B cell (primary cell): ENCODE measurements around the gene DPYD. TPM values are rescaled to one million over a fixed set of nuclear protein-coding genes. Genes with fewer than 3 reads are reported as not detected.

Experiments
- ATAC-seq: fragments of 200-7000 bp; cut with Tn5 transposase; one replicate; pipeline ENCODE4 v1.10.0; 2021; ENCODE audit warnings: low read depth, mild to moderate bottlenecking, moderate number of reproducible peaks, moderate library complexity
- CTCF ChIA-PET: fragments of 350-600 bp; sonication (Branson Sonifier 250); formaldehyde crosslinking; loops from one replicate; lab custom pipeline; 2021; ENCODE audit warnings: antibody characterized with exemption, inconsistent platforms; lab: Charles Lee
- POLR2A ChIA-PET: fragments of 350-600 bp; sonication (Branson Sonifier 250); formaldehyde crosslinking; loops from one replicate; lab custom pipeline; 2021; ENCODE audit warnings: antibody characterized with exemption; lab: Charles Lee
- DNase-seq: peaks from one replicate; pipeline ENCODE4 v3.0.0; 2013
- H2AFZ ChIP-seq: 2 replicates; pipeline ENCODE4 v1.6.1; 2012; ENCODE audit warnings: mild to moderate bottlenecking, low read depth, low read length; ENCODE audit not compliant: insufficient read depth, poor library complexity, severe bottlenecking
- H3K27ac ChIP-seq, 2 donors: 1 replicate in 1 of 2; 2 replicates in 1 of 2; pipeline ENCODE4 v1.5.1; 2012 to 2013; ENCODE audit warnings: low read length in 2 of 2, mild to moderate bottlenecking in 2 of 2, moderate library complexity in 1 of 2
- H3K27me3 ChIP-seq, 4 experiments: fragments of 200-600 bp in 1 of 4; sonication (generic) in 1 of 4; replicated peaks in 1 of 4; 1 replicate in 2 of 4; 2 replicates in 2 of 4; pipeline versions ENCODE4 v1.6.1 to v1.7.0; 2013 to 2016; ENCODE audit warnings: low read length in 3 of 4, mild to moderate bottlenecking in 2 of 4, mixed read lengths in 1 of 4, moderate library complexity in 1 of 4; ENCODE audit not compliant: insufficient read depth in 4 of 4, control insufficient read depth in 3 of 4; ENCODE audit errors: control extremely low read depth in 1 of 4
- H3K36me3 ChIP-seq, 2 experiments: replicated peaks in 1 of 2; 1 replicate in 1 of 2; 2 replicates in 1 of 2; pipeline versions ENCODE4 v1.6.1 to v1.7.1; 2013; ENCODE audit warnings: low read length in 1 of 2; ENCODE audit not compliant: insufficient read depth in 2 of 2, control insufficient read depth in 1 of 2; ENCODE audit errors: control extremely low read depth in 1 of 2, extremely low read depth in 1 of 2
- H3K4me1 ChIP-seq, 2 donors: fragments of 200-600 bp in 1 of 2; sonication (generic) in 1 of 2; 1 replicate in 1 of 2; 2 replicates in 1 of 2; pipeline versions ENCODE4 v1.5.1 to v1.6.1; 2013 to 2017; ENCODE audit warnings: low read length in 2 of 2; ENCODE audit not compliant: control insufficient read depth in 2 of 2, insufficient read depth in 2 of 2
- H3K4me2 ChIP-seq: replicated peaks from 2 replicates; pipeline ENCODE3; 2012; ENCODE audit warnings: mild to moderate bottlenecking, low read depth, low read length; ENCODE audit not compliant: poor library complexity, severe bottlenecking
- H3K4me3 ChIP-seq, 5 experiments: fragments of 200-600 bp in 1 of 5; sonication (generic) in 1 of 5; 1 replicate in 3 of 5; 2 replicates in 2 of 5; pipeline versions ENCODE4 v1.5.1 to v1.7.0; 2011 to 2016; ENCODE audit warnings: low read length in 4 of 5, mild to moderate bottlenecking in 4 of 5, low read depth in 2 of 5, control low read depth in 1 of 5, moderate library complexity in 1 of 5; ENCODE audit not compliant: insufficient read depth in 1 of 5; ENCODE audit errors: control extremely low read depth in 1 of 5, extremely low read depth in 1 of 5
- H3K79me2 ChIP-seq: fragments of 200-600 bp; sonication (generic); one replicate; pipeline ENCODE4 v1.6.0; 2016; ENCODE audit warnings: low read length; ENCODE audit not compliant: control insufficient read depth, insufficient read depth
- H3K9ac ChIP-seq: fragments of 200-600 bp; sonication (generic); 2 replicates; pipeline ENCODE4 v1.6.1; 2017; ENCODE audit warnings: mild to moderate bottlenecking, low read length, moderate library complexity
- H3K9me3 ChIP-seq, 3 donors: one replicate each; pipeline versions ENCODE4 v1.6.1 to v1.7.1; 2013; ENCODE audit warnings: low read length in 2 of 3; ENCODE audit not compliant: control insufficient read depth in 2 of 3, insufficient read depth in 1 of 3; ENCODE audit errors: control extremely low read depth in 1 of 3
- H4K20me1 ChIP-seq: 2 replicates; pipeline ENCODE4 v1.6.0; 2012; ENCODE audit warnings: mild to moderate bottlenecking, low read length; ENCODE audit not compliant: insufficient read depth, control insufficient read depth, poor library complexity, severe bottlenecking
- H3K27ac Mint-ChIP-seq: one replicate; pipeline ENCODE4 v1.8.0; 2021; ENCODE audit warnings: mixed read lengths
- H3K27me3 Mint-ChIP-seq: one replicate; pipeline ENCODE4 v1.8.0; 2021; ENCODE audit warnings: mixed read lengths
- H3K4me1 Mint-ChIP-seq: one replicate; pipeline ENCODE4 v1.8.0; 2021; ENCODE audit warnings: mixed read lengths
- H3K4me3 Mint-ChIP-seq: one replicate; pipeline ENCODE4 v1.8.0; 2021; ENCODE audit warnings: mixed read lengths
- H3K9me3 Mint-ChIP-seq: one replicate; pipeline ENCODE4 v1.8.0; 2022; ENCODE audit warnings: mixed read lengths; ENCODE audit not compliant: insufficient read depth
- EZH2 ChIP-seq: IDR thresholded peaks from 2 replicates; pipeline ENCODE4 v1.6.1; 2012; ENCODE audit warnings: borderline replicate concordance, low read depth, mild to moderate bottlenecking, moderate library complexity, low read length; ENCODE audit not compliant: insufficient read depth, poor library complexity, severe bottlenecking
- WGBS: methylation state at CpG from one replicate; pipeline ENCODE4 v1.1.5; 2013; ENCODE audit warnings: missing lambda C conversion rate; ENCODE audit not compliant: insufficient coverage; 5-methylcytosine and 5-hydroxymethylcytosine counted together
- intact Hi-C: fragments of 100-400 bp; cut with micrococcal nuclease; formaldehyde crosslinking; loops from one replicate; pipeline ENCODE4 v1.10.0; 2022
- polyA plus RNA-seq: library from polyadenylated mRNA; depleted of rRNA; stranded (reverse); fragments of >200 nt; gene quantifications from 2 replicates; pipeline ENCODE4 v1.2.3, GENCODE V29; 2012
- total RNA-seq, 2 donors: library from RNA; stranded (reverse); fragments of 120-200 nt in 1 of 2; gene quantifications; 1 replicate in 1 of 2; 2 replicates in 1 of 2; pipeline versions ENCODE4 v1.2.3 to v1.2.4, GENCODE V29; 2013 to 2022
- TF ChIP-seq, protein P1 (sequence below): fragments of 200-600 bp; IDR thresholded peaks from one replicate; pipeline ENCODE4 v1.8.0; 2022; ENCODE audit warnings: antibody characterized with exemption, mild to moderate bottlenecking

The DPYD gene
- total and polyA plus RNA-seq, 2 donors (not counting 1 experiment from before 2014, with no cell fraction given): 4.2 to 19.0 TPM

DNA sequence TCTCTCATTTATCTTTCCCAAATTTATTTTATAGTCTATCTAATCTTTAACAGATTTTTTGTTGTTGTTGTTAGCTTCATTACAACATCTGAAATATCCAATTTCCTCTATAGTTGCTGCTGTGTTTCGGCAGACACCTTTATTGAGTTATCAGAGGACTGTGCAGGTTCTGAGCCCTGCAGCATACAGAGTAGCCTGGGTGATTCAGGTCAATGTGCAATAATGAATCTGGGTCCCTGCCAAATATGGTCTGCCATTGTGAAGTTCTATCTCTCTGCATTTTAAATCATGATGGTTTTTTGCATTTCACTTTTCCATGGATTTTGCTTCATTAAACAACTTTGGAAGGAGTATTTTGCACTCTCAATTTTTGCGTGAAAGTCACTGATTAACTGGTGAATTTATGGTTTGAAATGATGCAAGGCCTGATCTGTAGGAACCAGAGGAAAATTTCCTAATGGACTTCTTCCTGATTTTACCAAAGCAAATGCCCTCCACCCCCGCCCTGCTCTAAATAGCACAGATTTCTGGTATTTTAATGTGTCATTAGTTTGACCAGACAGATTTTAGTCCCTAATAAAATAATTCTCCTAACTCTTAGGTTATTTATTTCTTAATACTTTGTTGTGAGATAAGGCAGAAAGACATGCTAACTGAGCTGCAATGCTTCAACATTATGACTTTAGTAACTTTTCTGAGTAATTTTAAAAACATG is 797.0 kb downstream of the DPYD start:
- Mint-ChIP-seq H3K9me3 (no peaks in the 10 kb centered on the region), H3K4me3 (no peak overlapping the region), H3K27me3 (no peaks in the 10 kb centered on the region), H3K27ac (no peak overlapping the region), H3K4me1 (no peaks in the 10 kb centered on the region)
- intact Hi-C loops: no loop called here
- WGBS: no CpG with 5 or more reads among the region's 3 CpGs
- no peak overlapping the region for H3K4me3 ChIP-seq
- no peak for DNase-seq
- no peaks in the 10 kb centered on the region for H3K9me3 ChIP-seq
- H2AFZ ChIP-seq: no peak overlapping the region
- H3K4me1 ChIP-seq: no peaks in the 10 kb centered on the region
- CTCF ChIA-PET: no interaction called here
- H3K36me3 ChIP-seq: no peaks in the 10 kb centered on the region
- no peaks in the 10 kb centered on the region for H4K20me1 ChIP-seq
- POLR2A ChIA-PET: no interaction called here
- no peaks in the 10 kb centered on the region for H3K27me3 ChIP-seq
- no peaks in the 10 kb centered on the region for H3K79me2 ChIP-seq
- H3K27ac ChIP-seq: no peak overlapping the region
- no peak overlapping the region for H3K4me2 ChIP-seq
- TF ChIP-seq EZH2: no peak
- TF ChIP-seq, protein P1, sequence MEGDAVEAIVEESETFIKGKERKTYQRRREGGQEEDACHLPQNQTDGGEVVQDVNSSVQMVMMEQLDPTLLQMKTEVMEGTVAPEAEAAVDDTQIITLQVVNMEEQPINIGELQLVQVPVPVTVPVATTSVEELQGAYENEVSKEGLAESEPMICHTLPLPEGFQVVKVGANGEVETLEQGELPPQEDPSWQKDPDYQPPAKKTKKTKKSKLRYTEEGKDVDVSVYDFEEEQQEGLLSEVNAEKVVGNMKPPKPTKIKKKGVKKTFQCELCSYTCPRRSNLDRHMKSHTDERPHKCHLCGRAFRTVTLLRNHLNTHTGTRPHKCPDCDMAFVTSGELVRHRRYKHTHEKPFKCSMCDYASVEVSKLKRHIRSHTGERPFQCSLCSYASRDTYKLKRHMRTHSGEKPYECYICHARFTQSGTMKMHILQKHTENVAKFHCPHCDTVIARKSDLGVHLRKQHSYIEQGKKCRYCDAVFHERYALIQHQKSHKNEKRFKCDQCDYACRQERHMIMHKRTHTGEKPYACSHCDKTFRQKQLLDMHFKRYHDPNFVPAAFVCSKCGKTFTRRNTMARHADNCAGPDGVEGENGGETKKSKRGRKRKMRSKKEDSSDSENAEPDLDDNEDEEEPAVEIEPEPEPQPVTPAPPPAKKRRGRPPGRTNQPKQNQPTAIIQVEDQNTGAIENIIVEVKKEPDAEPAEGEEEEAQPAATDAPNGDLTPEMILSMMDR: no peak
- H3K9ac ChIP-seq: no peak overlapping the region
- ATAC-seq: no peak

DNA sequence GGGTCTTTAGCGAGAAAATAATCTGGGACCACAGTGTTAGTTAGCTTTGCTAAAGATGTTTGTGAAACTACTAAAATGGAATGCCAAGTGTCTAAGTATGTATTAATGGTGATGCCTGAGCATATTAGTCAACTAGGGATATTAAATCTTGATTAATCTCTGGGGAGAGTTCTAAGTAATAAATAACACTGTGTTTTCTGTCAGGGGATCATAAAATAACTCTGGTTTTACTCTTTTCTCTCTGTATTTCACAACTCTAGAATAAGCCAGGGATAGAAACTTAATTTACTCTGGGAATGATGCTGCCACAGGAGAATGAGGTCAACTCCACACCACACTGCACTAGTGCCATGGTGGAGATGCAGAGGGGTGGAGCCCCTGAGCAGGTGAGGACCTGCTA is 800.0 kb downstream of the DPYD start:
- no peaks in the 10 kb centered on the region for H3K9me3 ChIP-seq
- WGBS: 92% methylated on average over 1 of the region's 1 CpG
- H3K36me3 ChIP-seq: no peaks in the 10 kb centered on the region
- TF ChIP-seq, protein P1: no peak
- no peak for TF ChIP-seq EZH2
- H2AFZ ChIP-seq: no peak overlapping the region
- no peak overlapping the region for H3K4me3 ChIP-seq
- intact Hi-C loops: no loop called here
- H3K79me2 ChIP-seq: no peaks in the 10 kb centered on the region
- no peak overlapping the region for H3K27ac ChIP-seq
- ChIA-PET POLR2A (no interaction called here), CTCF (no interaction called here)
- Mint-ChIP-seq H3K4me3 (no peak overlapping the region), H3K27ac (no peak overlapping the region), H3K27me3 (no peaks in the 10 kb centered on the region), H3K4me1 (no peaks in the 10 kb centered on the region), H3K9me3 (no peaks in the 10 kb centered on the region)
- no peaks in the 10 kb centered on the region for H3K4me1 ChIP-seq
- no peaks in the 10 kb centered on the region for H4K20me1 ChIP-seq
- DNase-seq: no peak
- H3K27me3 ChIP-seq: no peaks in the 10 kb centered on the region
- no peak overlapping the region for H3K9ac ChIP-seq
- ATAC-seq: no peak
- no peak overlapping the region for H3K4me2 ChIP-seq
